Superior temporal gyrus (tissue), 1 donor: ENCODE measurements around the gene CCR8.

Source experiments
- DNase-seq: peaks from one replicate; pipeline ENCODE4 v3.0.0-alpha.2; 2016; ENCODE audit errors: extremely low spot score

Gene CCR8

GRCh38 chr3:39329493-39329892 is at the start of gene CCR8:
TSS of gene CCR8 (plus strand) at chr3:39329709. CDS start at chr3:39332332, 2,623 bp downstream.
- no peak for DNase-seq

GRCh38 chr3:39279745-39280517 is 49.6 kb upstream of the CCR8 start, which contains the start of gene CX3CR1:
TSS of gene CX3CR1 (minus strand) at chr3:39280036. CDS start at chr3:39266509, 13,527 bp downstream.
- no peak for DNase-seq

GRCh38 chr3:39280571-39280970 is 48.9 kb upstream of the CCR8 start:
- no peak for DNase-seq

- DNase-seq: no peak
These were observed 48.0 kb upstream of the CCR8 start for GRCh38 chr3:39281533-39281932.

- no peak for DNase-seq
These were observed 47.5 kb upstream of the CCR8 start for GRCh38 chr3:39282057-39282456.

- DNase-seq: peak; percentile 6
These were observed 45.0 kb upstream of the CCR8 start for GRCh38 chr3:39284457-39284881.

GRCh38 chr3:39285332-39285731 is 44.2 kb upstream of the CCR8 start:
- peak; percentile 4 for DNase-seq

GRCh38 chr3:39286771-39287170 is 42.7 kb upstream of the CCR8 start:
- DNase-seq: no peak

GRCh38 chr3:39287216-39288164 is 42.0 kb upstream of the CCR8 start:
- DNase-seq: peak; percentile 8

- DNase-seq: peak; percentile 79
These were observed 41.2 kb upstream of the CCR8 start for GRCh38 chr3:39288300-39288808.

- DNase-seq: no peak
These were observed 40.4 kb upstream of the CCR8 start for GRCh38 chr3:39289107-39289506.

GRCh38 chr3:39290255-39290654 is 39.3 kb upstream of the CCR8 start:
- no peak for DNase-seq

GRCh38 chr3:39291903-39292329 is 37.6 kb upstream of the CCR8 start:
- DNase-seq: peak; percentile 81

- DNase-seq: no peak
These were observed 36.5 kb upstream of the CCR8 start for GRCh38 chr3:39292961-39293360.

- DNase-seq: no peak
These were observed 34.9 kb upstream of the CCR8 start for GRCh38 chr3:39294446-39295183.

GRCh38 chr3:39295184-39295775 is 34.2 kb upstream of the CCR8 start:
- no peak for DNase-seq

GRCh38 chr3:39296197-39297077 is 33.1 kb upstream of the CCR8 start:
- no peak for DNase-seq

- DNase-seq: no peak
These were observed 30.2 kb upstream of the CCR8 start for GRCh38 chr3:39299279-39299678.

GRCh38 chr3:39302178-39302577 is 27.3 kb upstream of the CCR8 start:
- no peak for DNase-seq

- no peak for DNase-seq
These were observed 16.2 kb upstream of the CCR8 start for GRCh38 chr3:39313289-39313688.
